Measurements from ENCODE around the gene CCDC187.
A peak's percentile ranks its signal among the peaks of the same experiment; 100 is the strongest.

CCDC187 gene

GRCh38 chr9:136225748-136226679 is 77.9 kb downstream of the CCDC187 start:
- peak; percentile 44 to 59 for DNase-seq (ENCODE audit: low read depth in 2 of 2)

GRCh38 chr9:136225366-136225747 is 78.5 kb downstream of the CCDC187 start:
- no peak for DNase-seq (ENCODE audit: low read depth in 2 of 2)

GRCh38 chr9:136223871-136224640 is 79.8 kb downstream of the CCDC187 start:
- DNase-seq (ENCODE audit: low read depth in 2 of 2) = no peak

GRCh38 chr9:136222906-136223285 is 81.0 kb downstream of the CCDC187 start:
- DNase-seq (ENCODE audit: low read depth in 2 of 2) = no peak

GRCh38 chr9:136222166-136222905 is 81.6 kb downstream of the CCDC187 start:
- DNase-seq (ENCODE audit: low read depth in 2 of 2) = no peak

GRCh38 chr9:136220017-136220729 is 83.7 kb downstream of the CCDC187 start:
- DNase-seq (ENCODE audit: low read depth in 2 of 2) = no peak

GRCh38 chr9:136219276-136219675 is 84.6 kb downstream of the CCDC187 start:
- DNase-seq (ENCODE audit: low read depth in 2 of 2) = no peak

GRCh38 chr9:136218673-136219072 is 85.2 kb downstream of the CCDC187 start:
- no peak for DNase-seq (ENCODE audit: low read depth in 2 of 2)

GRCh38 chr9:136218271-136218670 is 85.6 kb downstream of the CCDC187 start:
- DNase-seq (ENCODE audit: low read depth in 2 of 2) = no peak

GRCh38 chr9:136216541-136217244 is 87.2 kb downstream of the CCDC187 start:
- DNase-seq (ENCODE audit: low read depth in 2 of 2) = no peak

- DNase-seq (ENCODE audit: low read depth in 2 of 2) = no peak
These were observed 90.2 kb downstream of the CCDC187 start for GRCh38 chr9:136213733-136214132.

GRCh38 chr9:136212345-136212950 is 91.4 kb downstream of the CCDC187 start:
- DNase-seq (ENCODE audit: low read depth in 2 of 2) = no peak

GRCh38 chr9:136211441-136212344 is 92.2 kb downstream of the CCDC187 start:
- DNase-seq (ENCODE audit: low read depth in 2 of 2) = no peak

- no peak for DNase-seq (ENCODE audit: low read depth in 2 of 2)
These were observed 92.9 kb downstream of the CCDC187 start for GRCh38 chr9:136211006-136211405.

GRCh38 chr9:136210276-136210675 is 93.6 kb downstream of the CCDC187 start:
- no peak for DNase-seq (ENCODE audit: low read depth in 2 of 2)

- DNase-seq (ENCODE audit: low read depth in 2 of 2) = no peak
These were observed 94.1 kb downstream of the CCDC187 start for GRCh38 chr9:136209786-136210185.

- no peak for DNase-seq (ENCODE audit: low read depth in 2 of 2)
These were observed 94.7 kb downstream of the CCDC187 start for GRCh38 chr9:136209232-136209631.

- no peak for DNase-seq (ENCODE audit: low read depth in 2 of 2)
These were observed 95.2 kb downstream of the CCDC187 start for GRCh38 chr9:136208675-136209074.

GRCh38 chr9:136207616-136208015 is 96.3 kb downstream of the CCDC187 start:
- DNase-seq (ENCODE audit: low read depth in 2 of 2) = no peak

Measured in stimulated activated CD4-positive, alpha-beta T cell treated with anti-CD3 and anti-CD28 coated beads, Interleukin-15, amount 100 ng/mL, for 48 hours (primary cell).